Measurements from ENCODE around the gene EDAR. TPM values are rescaled to one million over a fixed set of nuclear protein-coding genes. Genes with fewer than 3 reads are reported as not detected.

EDAR gene
- total RNA-seq, 1 experiment from 2014 or later: 0.15 TPM

DNA sequence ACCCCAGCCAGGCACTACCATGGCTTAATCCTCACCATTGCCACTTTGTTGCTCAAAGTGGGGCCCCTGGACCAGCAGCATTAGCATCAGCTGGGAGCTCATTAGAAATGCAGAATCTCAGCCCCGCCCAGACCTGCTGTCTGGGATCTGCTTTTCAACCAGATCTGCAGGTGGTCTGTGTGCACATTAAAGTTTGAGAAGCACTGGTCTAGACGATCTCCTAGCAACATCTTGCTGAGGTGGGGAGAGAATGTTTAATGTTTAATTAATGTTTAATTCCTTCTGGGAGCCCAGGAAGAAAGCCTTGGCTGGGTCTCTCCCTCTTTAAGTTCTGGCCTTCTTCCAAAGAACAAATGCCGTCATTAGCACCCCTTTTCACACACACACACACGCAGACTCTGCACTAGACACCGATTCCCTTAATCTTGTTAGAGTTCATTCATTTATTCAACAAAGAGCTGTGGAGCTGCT is 53.7 kb downstream of the EDAR start (continued):
- TF ChIP-seq CTCF (IDR thresholded peaks at IDR 0.05 in 2 of 3, conservative IDR thresholded peaks at IDR 0.05 in 1 of 3; ENCODE audit: borderline replicate concordance in 1 of 3, insufficient read depth in 1 of 3, low read depth in 2 of 3, low read length in 2 of 3): no peak
- no peak for TF ChIP-seq EZH2phosphoT487 (IDR thresholded peaks at IDR 0.05; ENCODE audit: borderline replicate concordance)
- no peak for TF ChIP-seq RAD21 (IDR thresholded peaks at IDR 0.05; ENCODE audit: low read depth)
- no peak for TF ChIP-seq ATF3 (IDR thresholded peaks at IDR 0.05)
- TF ChIP-seq ZNF274 (IDR thresholded peaks at IDR 0.05; ENCODE audit: low read depth, low read length): no peak

- CTCF ChIA-PET: no interaction called here
- Histone ChIP-seq H3K27ac (ENCODE audit: low read depth, low read length) (no peak overlapping the region), H2AFZ (ENCODE audit: low read depth, low read length, poor library complexity, severe bottlenecking) (no peak overlapping the region), H3K4me2 (ENCODE audit: low read length) (no peak overlapping the region), H3K79me2 (ENCODE audit: insufficient read depth, low read length) (no peaks in the 10 kb centered on the region), H3K9me2 (ENCODE audit: insufficient read depth) (no peaks in the 10 kb centered on the region), H3K9me3 (ENCODE audit: control insufficient read depth in 1 of 2, insufficient read depth in 1 of 2, low read depth in 1 of 2, low read length in 2 of 2) (no peaks in the 10 kb centered on the region), H3K4me3 (replicated peaks in 1 of 2; ENCODE audit: low read depth in 1 of 2, low read length in 2 of 2) (no peak overlapping the region), H3K36me3 (ENCODE audit: control insufficient read depth in 1 of 2, insufficient read depth in 2 of 2, low read length in 2 of 2) (no peaks in the 10 kb centered on the region), H3K4me1 (ENCODE audit: control insufficient read depth in 1 of 2, insufficient read depth in 2 of 2, low read length in 2 of 2) (no peaks in the 10 kb centered on the region), H4K20me1 (ENCODE audit: insufficient read depth) (no peaks in the 10 kb centered on the region), H3K9ac (ENCODE audit: low read length) (no peak overlapping the region), H3K27me3 (ENCODE audit: insufficient read depth, low read length) (no peaks in the 10 kb centered on the region)
- RAD21 ChIA-PET (ENCODE audit: low non-redundant PET in 1 of 2, low total read pairs in 2 of 2, uncharacterized antibody in 2 of 2, unreplicated experiment in 2 of 2): no interaction called here
- POLR2A ChIA-PET: no interaction called here
- no TSS peak for BruUV-seq (replicated peaks)
- ATAC-seq (no peak), DNase-seq (ENCODE audit: low read depth, low spot score) (no peak)
- TF ChIP-seq SP1 (IDR thresholded peaks at IDR 0.05; ENCODE audit: low read depth): no peak
- TF ChIP-seq FOSL1 (IDR thresholded peaks at IDR 0.05; ENCODE audit: low read depth): no peak
- no peak for TF ChIP-seq CBX3 (IDR thresholded peaks at IDR 0.05; ENCODE audit: low read depth)
- no peak for TF ChIP-seq EZH2phosphoT487 (IDR thresholded peaks at IDR 0.05; ENCODE audit: borderline replicate concordance)
- TF ChIP-seq MAX (IDR thresholded peaks at IDR 0.05): no peak
- no peak for TF ChIP-seq YY1 (IDR thresholded peaks at IDR 0.05; ENCODE audit: extremely low read depth, insufficient replicate concordance, low read depth, low read length)
- no peak for TF ChIP-seq RAD21 (IDR thresholded peaks at IDR 0.05; ENCODE audit: low read depth)
- no peak for TF ChIP-seq ZNF274 (IDR thresholded peaks at IDR 0.05; ENCODE audit: low read depth, low read length)
- TF ChIP-seq EGR1 (IDR thresholded peaks at IDR 0.05; ENCODE audit: low read depth): no peak
- no peak for TF ChIP-seq CTCF (IDR thresholded peaks at IDR 0.05 in 2 of 3, conservative IDR thresholded peaks at IDR 0.05 in 1 of 3; ENCODE audit: borderline replicate concordance in 1 of 3, insufficient read depth in 1 of 3, low read depth in 2 of 3, low read length in 2 of 3)
- intact Hi-C loops (cut with micrococcal nuclease): no loop called here
Observed at GRCh38 chr2:108934583-108935245, 54.3 kb downstream of the EDAR start.
